SU-DHL-6 (cell line): ENCODE measurements around the gene BBS1.
"Not testable (repeated sequence)": the region's sequence is repeated elsewhere in the genome, so short reads cannot be mapped to it uniquely, and the experiment has no call there.

ENCODE experiments used
- H2AFZ ChIP-seq: fragments of 200-600 bp; sonication (generic); 2 replicates; pipeline ENCODE4 v1.6.1; 2014; ENCODE audit warnings: low read depth, mild to moderate bottlenecking, moderate library complexity, mixed read lengths, antibody characterized with exemption, low read length; ENCODE audit not compliant: severe bottlenecking
- H3F3A ChIP-seq: fragments of 200-600 bp; shearing (Covaris generic); 2 replicates; pipeline ENCODE4 v1.6.0; 2016; ENCODE audit warnings: antibody characterized with exemption, mild to moderate bottlenecking; ENCODE audit not compliant: insufficient read depth
- H3K27ac ChIP-seq: fragments of 200-600 bp; sonication (generic); 2 replicates; pipeline ENCODE4 v1.5.1; 2016; ENCODE audit warnings: low read depth, mild to moderate bottlenecking, low read length, moderate library complexity, mixed read lengths
- H3K27me3 ChIP-seq: fragments of 200-600 bp; sonication (generic), shearing (Covaris generic); 2 replicates; pipeline ENCODE4 v1.6.0; 2014; ENCODE audit warnings: mild to moderate bottlenecking, low read length
- H3K36me3 ChIP-seq: fragments of 200-600 bp; sonication (generic); 2 replicates; pipeline ENCODE4 v1.6.1; 2014; ENCODE audit warnings: mild to moderate bottlenecking, low read length, mixed read lengths
- H3K4me2 ChIP-seq: fragments of 300-600, 200-600 bp; shearing (Covaris generic), sonication (generic); 2 replicates; pipeline ENCODE4 v1.6.0; 2014; ENCODE audit warnings: low read length, low read depth, mild to moderate bottlenecking; ENCODE audit not compliant: poor library complexity, severe bottlenecking
- H3K4me3 ChIP-seq: fragments of 200-600 bp; sonication (generic); 2 replicates; pipeline ENCODE4 v1.5.1; 2014; ENCODE audit warnings: antibody characterized with exemption, low read length, mild to moderate bottlenecking, mixed read lengths; ENCODE audit not compliant: insufficient read depth, poor library complexity, severe bottlenecking
- H3K79me2 ChIP-seq: fragments of 200-600 bp; sonication (generic); 2 replicates; pipeline ENCODE4 v1.6.1; 2014; ENCODE audit warnings: mild to moderate bottlenecking, low read length, moderate library complexity; ENCODE audit not compliant: insufficient read depth
- H3K9ac ChIP-seq: fragments of 200-600 bp; sonication (generic); 2 replicates; pipeline ENCODE4 v1.7.0; 2014; ENCODE audit warnings: mild to moderate bottlenecking, low read length
- H3K9me2 ChIP-seq: fragments of 200-600 bp; sonication (generic); replicated peaks from 2 replicates; pipeline ENCODE4 v1.6.1; 2014; ENCODE audit warnings: low read length; ENCODE audit not compliant: insufficient read depth
- H3K9me3 ChIP-seq: fragments of 200-600 bp; sonication (generic); 2 replicates; pipeline ENCODE4 v1.6.1; 2014; ENCODE audit warnings: low read length, mixed read lengths; ENCODE audit not compliant: insufficient read depth
- H4K20me1 ChIP-seq: fragments of 200-600 bp; sonication (generic); 2 replicates; pipeline ENCODE4 v1.6.1; 2014; ENCODE audit warnings: low read depth, mild to moderate bottlenecking, antibody characterized with exemption, low read length, moderate library complexity, mixed read lengths
- CTCF ChIP-seq: fragments of 200-600 bp; sonication (generic); IDR thresholded peaks from one replicate; pipeline ENCODE4 v1.5.1; 2017; ENCODE audit warnings: antibody characterized with exemption, mild to moderate bottlenecking, low read length, moderate library complexity; ENCODE audit not compliant: insufficient read depth, poor library complexity, severe bottlenecking
- EZH2phosphoT487 ChIP-seq: fragments of 200-600 bp; sonication (generic), shearing (Covaris generic); conservative IDR thresholded peaks from 2 replicates; pipeline ENCODE4 v1.6.1; 2018; ENCODE audit warnings: mild to moderate bottlenecking, antibody characterized with exemption, low read length, moderate library complexity, mixed read lengths

BBS1 gene

DNA sequence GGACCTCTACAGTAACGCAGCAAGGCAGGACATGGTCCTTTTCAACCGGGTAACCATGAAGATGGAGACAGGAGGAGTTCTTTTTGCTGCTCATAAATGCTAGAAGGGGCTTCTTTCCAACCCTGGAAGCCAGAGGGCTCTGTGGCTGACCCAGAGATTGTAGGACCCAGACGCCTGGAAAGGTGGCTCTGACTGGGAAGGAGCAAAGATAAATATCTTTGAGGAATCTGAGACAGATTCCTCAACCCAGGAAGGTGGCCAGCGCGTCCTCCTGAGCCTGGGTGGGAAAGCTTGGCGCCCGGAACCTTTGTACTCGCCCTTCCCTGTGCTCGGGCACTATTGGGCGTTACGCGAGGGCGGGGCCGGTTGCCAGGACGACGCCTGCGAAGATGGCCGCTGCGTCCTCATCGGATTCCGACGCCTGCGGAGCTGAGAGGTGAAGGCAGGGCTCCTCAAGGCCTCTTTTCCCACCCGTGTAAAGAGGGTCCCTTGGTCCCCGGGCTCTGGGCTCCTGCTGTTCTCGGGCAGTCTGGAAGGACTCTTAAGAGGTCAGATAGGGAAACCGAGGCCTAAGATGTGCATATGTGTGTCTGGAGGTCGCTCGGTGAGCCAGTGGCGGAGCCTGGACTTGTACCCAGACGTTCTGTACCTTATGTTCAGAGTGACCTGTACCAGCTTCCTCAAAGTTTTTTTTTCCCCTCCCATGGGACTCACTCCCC lies at the start of gene BBS1:
Gene BBS1, plus strand, starts transcription at position 365 of the 719 bp plus-strand sequence. Its CDS starts 25 bp downstream, at position 390.
- H3K79me2 ChIP-seq = no peaks in the 10 kb centered on the region
- H3K27ac ChIP-seq = no peak within 1 kb of the TSS
- 0 out of 2 replicates have a peak, but pooled peaks cover under 1% of the 10 kb centered on the region for H3K36me3 ChIP-seq
- H2AFZ ChIP-seq = peak within 1 kb of the TSS; percentile 73
- no peaks in the 10 kb centered on the region for H3K9me3 ChIP-seq
- H3K9ac ChIP-seq = peak within 1 kb of the TSS; percentile 27; the same call in 1 of the 2 replicates
- no peaks in the 10 kb centered on the region for H3F3A ChIP-seq
- peak within 1 kb of the TSS; percentile 61 for H3K4me2 ChIP-seq
- no peaks in the 10 kb centered on the region for H3K9me2 ChIP-seq
- H3K4me3 ChIP-seq = peak within 1 kb of the TSS; percentile 53
- TF ChIP-seq EZH2phosphoT487 (no peak), CTCF (no peak)
- H3K27me3 ChIP-seq = no peaks in the 10 kb centered on the region
- H4K20me1 ChIP-seq = no peaks in the 10 kb centered on the region

GRCh38 chr11:66462010-66462409 lies 48.4 kb upstream of the BBS1 start:
- H3K27me3 ChIP-seq = no peaks in the 10 kb centered on the region
- no peaks in the 10 kb centered on the region for H3K36me3 ChIP-seq
- no peak overlapping the region for H3K9ac ChIP-seq
- no peak for TF ChIP-seq CTCF
- TF ChIP-seq EZH2phosphoT487 = no peak
- H3K4me3 ChIP-seq = no peak overlapping the region
- H4K20me1 ChIP-seq = no peaks in the 10 kb centered on the region
- no peaks in the 10 kb centered on the region for H3K9me3 ChIP-seq
- H3K27ac ChIP-seq = no peak overlapping the region
- H3K9me2 ChIP-seq = no peaks in the 10 kb centered on the region
- H2AFZ ChIP-seq = no peak overlapping the region
- H3K4me2 ChIP-seq = no peak overlapping the region
- peaks cover 10% of the 10 kb centered on the region for H3F3A ChIP-seq
- H3K79me2 ChIP-seq = no peaks in the 10 kb centered on the region

- H2AFZ ChIP-seq = no peak overlapping the region
- no peaks in the 10 kb centered on the region for H3K27me3 ChIP-seq
- no peaks in the 10 kb centered on the region for H3K36me3 ChIP-seq
- H4K20me1 ChIP-seq = no peaks in the 10 kb centered on the region
- H3K27ac ChIP-seq = no peak overlapping the region
- no peak overlapping the region for H3K4me3 ChIP-seq
- TF ChIP-seq EZH2phosphoT487 (no peak), CTCF (no peak)
- H3F3A ChIP-seq = peaks cover 10% of the 10 kb centered on the region
- H3K9me3 ChIP-seq = no peaks in the 10 kb centered on the region
- no peak overlapping the region for H3K9ac ChIP-seq
- H3K4me2 ChIP-seq = no peak overlapping the region
- H3K79me2 ChIP-seq = no peaks in the 10 kb centered on the region
- no peaks in the 10 kb centered on the region for H3K9me2 ChIP-seq
These were observed 47.5 kb upstream of the BBS1 start for GRCh38 chr11:66462911-66463310.

GRCh38 chr11:66464116-66464515 lies 46.3 kb upstream of the BBS1 start:
- not testable (repeated sequence) for H3K9me2 ChIP-seq, H3K36me3 ChIP-seq, H2AFZ ChIP-seq, H3K4me3 ChIP-seq, H4K20me1 ChIP-seq, H3K9me3 ChIP-seq, H3K79me2 ChIP-seq, H3K4me2 ChIP-seq, H3K27me3 ChIP-seq, H3K9ac ChIP-seq, H3K27ac ChIP-seq
- peaks cover 10% of the 10 kb centered on the region for H3F3A ChIP-seq
